ENCODE results near the gene CFD.
A peak's percentile ranks its signal among the peaks of the same experiment; 100 is the strongest.
"Not testable (repeated sequence)": the region's sequence is repeated elsewhere in the genome, so short reads cannot be mapped to it uniquely, and the experiment has no call there.

CFD gene

GRCh38 chr19:852136-853013, 7.1 kb upstream of the CFD start, which contains the start of gene ELANE:
Gene ELANE, plus strand, starts transcription at chr19:852303. Its CDS starts 26 bp downstream, at chr19:852329.
- DNase-seq (ENCODE audit: low read depth): no peak

GRCh38 chr19:853014-853585, 6.4 kb upstream of the CFD start:
- no peak for DNase-seq (ENCODE audit: low read depth)

GRCh38 chr19:853614-854220, 5.7 kb upstream of the CFD start:
- DNase-seq (ENCODE audit: low read depth): not testable (repeated sequence)

- no peak for DNase-seq (ENCODE audit: low read depth)
These were observed 4.9 kb upstream of the CFD start for GRCh38 chr19:854549-854948.

- DNase-seq (ENCODE audit: low read depth): no peak
These were observed 4.3 kb upstream of the CFD start for GRCh38 chr19:855142-855541.

GRCh38 chr19:855566-856120, 3.8 kb upstream of the CFD start:
- no peak for DNase-seq (ENCODE audit: low read depth)

GRCh38 chr19:858284-858683, 1.2 kb upstream of the CFD start:
- DNase-seq (ENCODE audit: low read depth): no peak

- no peak for DNase-seq (ENCODE audit: low read depth)
These were observed 1.8 kb downstream of the CFD start for GRCh38 chr19:861141-861755.

GRCh38 chr19:861756-862580, 2.5 kb downstream of the CFD start:
- DNase-seq (ENCODE audit: low read depth): peak; percentile 49

GRCh38 chr19:862581-863314, 3.3 kb downstream of the CFD start:
- DNase-seq (ENCODE audit: low read depth): peak; percentile 68

- no peak for DNase-seq (ENCODE audit: low read depth)
These were observed 3.8 kb downstream of the CFD start for GRCh38 chr19:863315-863620.

GRCh38 chr19:866769-867300, 7.4 kb downstream of the CFD start:
- no peak for DNase-seq (ENCODE audit: low read depth)

- DNase-seq (ENCODE audit: low read depth): no peak
These were observed 7.9 kb downstream of the CFD start for GRCh38 chr19:867301-867793.

GRCh38 chr19:867855-868457, 8.5 kb downstream of the CFD start:
- DNase-seq (ENCODE audit: low read depth): no peak

GRCh38 chr19:868458-869244, 9.2 kb downstream of the CFD start:
- DNase-seq (ENCODE audit: low read depth): no peak

GRCh38 chr19:869245-870177, 10.0 kb downstream of the CFD start:
- DNase-seq (ENCODE audit: low read depth): no peak

- DNase-seq (ENCODE audit: low read depth): no peak
These were observed 10.8 kb downstream of the CFD start for GRCh38 chr19:870314-870713.

GRCh38 chr19:870963-871401, 11.5 kb downstream of the CFD start:
- no peak for DNase-seq (ENCODE audit: low read depth)
